Anterior cingulate cortex (tissue), 58 donors: ENCODE results near the gene EXTL1.
"Not testable (repeated sequence)": the region's sequence is repeated elsewhere in the genome, so short reads cannot be mapped to it uniquely, and the experiment has no call there.

Experiments
- DNase-seq, 58 donors: peaks; one replicate each; lab custom pipeline; 2025; lab: John Stamatoyannopoulos, UW

Gene EXTL1, protein sequence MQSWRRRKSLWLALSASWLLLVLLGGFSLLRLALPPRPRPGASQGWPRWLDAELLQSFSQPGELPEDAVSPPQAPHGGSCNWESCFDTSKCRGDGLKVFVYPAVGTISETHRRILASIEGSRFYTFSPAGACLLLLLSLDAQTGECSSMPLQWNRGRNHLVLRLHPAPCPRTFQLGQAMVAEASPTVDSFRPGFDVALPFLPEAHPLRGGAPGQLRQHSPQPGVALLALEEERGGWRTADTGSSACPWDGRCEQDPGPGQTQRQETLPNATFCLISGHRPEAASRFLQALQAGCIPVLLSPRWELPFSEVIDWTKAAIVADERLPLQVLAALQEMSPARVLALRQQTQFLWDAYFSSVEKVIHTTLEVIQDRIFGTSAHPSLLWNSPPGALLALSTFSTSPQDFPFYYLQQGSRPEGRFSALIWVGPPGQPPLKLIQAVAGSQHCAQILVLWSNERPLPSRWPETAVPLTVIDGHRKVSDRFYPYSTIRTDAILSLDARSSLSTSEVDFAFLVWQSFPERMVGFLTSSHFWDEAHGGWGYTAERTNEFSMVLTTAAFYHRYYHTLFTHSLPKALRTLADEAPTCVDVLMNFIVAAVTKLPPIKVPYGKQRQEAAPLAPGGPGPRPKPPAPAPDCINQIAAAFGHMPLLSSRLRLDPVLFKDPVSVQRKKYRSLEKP

DNA sequence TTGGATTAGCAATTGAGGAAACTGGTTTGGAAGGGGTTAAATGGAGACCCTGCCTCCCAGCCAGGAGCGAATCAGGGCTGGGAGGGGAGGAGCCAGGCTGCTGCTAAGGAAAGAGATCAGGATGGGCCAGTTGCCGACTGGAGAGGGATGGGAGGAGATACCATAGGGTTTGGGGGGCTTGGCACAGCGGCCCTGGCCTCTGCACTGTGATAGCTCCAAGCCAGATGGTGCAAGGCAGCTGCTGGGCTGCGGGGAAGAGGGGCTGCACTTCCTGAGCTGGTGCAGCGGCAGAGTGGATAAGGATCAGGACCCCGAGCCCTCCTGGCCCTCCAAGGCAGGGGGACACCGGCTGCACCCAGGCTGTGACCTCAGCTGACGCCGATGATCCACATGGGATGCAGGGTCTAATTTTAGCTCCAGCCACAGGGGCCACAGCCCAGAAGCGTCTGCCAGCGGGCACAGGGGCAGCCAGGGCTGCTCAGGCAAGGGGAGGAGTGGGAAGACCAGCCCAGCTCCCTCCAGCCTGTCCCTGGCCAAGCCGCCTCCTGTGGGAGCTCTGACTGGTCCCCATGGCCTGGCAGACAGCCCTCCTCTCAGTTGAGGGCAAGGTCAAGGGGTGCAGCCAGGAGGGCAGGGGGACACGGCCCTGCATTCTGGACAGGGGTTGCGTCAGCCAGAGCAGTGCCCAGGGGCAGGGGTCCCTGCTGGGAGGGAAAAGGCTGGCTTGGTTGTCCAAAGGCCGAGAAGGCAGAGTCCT lies at the start of gene EXTL1:
Gene EXTL1 (plus strand): TSS at position 129 of the 757 bp plus-strand sequence. CDS start 872 bp downstream, outside the sequence.
- DNase-seq: peak in 48 of 58 donors; percentile 21 to 86 (median 58)

DNA sequence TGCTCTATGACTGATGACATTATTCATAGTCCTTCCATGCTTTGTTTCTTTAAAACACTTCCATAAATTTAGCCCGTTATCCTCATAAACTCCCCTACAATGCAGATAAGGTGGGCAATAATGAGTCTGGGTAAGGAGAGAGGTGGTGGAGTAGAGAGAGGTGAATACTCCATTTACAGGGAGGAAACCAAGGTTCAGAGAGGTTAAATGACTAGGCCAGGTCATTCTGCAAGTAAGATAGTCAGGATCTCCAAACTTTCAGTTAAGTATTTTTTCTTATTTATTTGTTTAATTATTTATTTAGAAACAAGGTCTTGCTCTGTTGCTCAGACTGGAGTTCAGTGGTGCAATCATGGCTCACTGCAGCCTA lies 49.8 kb upstream of the EXTL1 start:
- no peak for DNase-seq

DNA sequence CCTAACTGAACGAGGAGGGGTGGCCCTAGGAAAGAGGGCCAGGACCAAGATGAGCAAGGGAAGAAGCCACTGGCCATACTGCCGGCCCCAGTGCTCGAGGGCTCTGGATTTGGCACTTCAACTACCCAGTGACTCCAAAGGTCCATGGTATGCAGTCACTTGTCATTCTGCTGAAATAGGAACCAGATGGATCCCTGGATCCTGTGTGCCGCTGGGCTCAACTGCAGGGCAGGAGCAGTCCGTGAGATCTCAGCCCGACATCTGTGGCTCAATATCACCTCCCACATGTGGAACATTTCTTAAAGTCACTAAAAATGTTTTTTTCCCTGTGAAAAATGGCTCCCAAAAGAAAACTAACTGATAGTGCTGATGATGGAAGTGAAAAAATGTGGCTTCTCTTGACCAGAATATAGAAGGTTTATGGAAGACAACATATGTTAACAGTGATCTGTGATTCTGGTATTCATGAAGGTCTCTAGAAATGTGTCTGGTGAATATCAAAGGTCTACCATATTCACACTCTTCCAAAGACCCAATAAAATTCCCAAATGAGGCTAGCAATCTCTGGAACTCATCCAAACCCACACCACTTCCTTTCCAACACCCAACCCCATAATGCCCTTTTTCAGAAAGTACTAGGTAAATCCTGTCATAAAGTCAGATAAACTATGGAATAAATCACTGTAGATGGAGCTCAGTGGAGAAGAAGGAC lies 47.8 kb upstream of the EXTL1 start:
- no peak for DNase-seq

DNA sequence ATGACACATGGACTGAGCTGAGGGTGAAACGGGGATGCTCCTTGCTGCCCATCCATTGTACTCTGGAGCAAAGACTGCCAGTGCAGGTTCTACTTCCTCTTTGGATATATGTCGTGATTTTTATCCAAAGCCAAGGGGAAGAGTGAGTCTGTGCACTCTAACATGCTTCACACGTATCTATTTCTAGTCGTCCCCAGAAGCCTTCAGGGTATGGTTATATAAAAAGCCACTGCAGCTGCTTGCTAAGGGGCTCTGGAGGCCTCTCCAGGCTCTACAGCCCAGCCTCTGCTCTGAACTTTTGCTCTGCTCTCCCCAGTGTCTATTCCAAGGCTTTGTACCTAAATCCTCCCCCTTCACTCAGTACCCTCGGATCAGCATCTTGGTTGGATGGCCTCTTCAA lies 43.8 kb upstream of the EXTL1 start:
- no peak for DNase-seq

DNA sequence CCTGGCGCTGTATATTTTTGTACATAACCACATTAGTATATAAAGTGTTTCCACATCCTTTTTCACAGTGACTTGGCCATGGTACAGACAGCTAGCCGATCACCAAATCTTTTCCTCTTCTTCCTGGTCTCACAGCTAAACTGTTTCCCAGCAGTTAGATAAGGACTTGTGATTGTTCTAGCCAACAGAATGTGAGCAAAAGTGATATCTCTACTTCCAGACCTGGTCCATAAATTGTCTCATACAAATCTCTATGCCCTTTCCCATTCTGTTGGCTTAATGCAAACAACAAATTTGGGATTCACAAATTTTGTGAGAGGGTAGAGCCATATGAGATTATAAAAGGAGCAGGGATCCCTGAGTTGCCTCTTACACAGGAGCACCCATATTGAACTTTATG lies 43.2 kb upstream of the EXTL1 start:
- no peak for DNase-seq

DNA sequence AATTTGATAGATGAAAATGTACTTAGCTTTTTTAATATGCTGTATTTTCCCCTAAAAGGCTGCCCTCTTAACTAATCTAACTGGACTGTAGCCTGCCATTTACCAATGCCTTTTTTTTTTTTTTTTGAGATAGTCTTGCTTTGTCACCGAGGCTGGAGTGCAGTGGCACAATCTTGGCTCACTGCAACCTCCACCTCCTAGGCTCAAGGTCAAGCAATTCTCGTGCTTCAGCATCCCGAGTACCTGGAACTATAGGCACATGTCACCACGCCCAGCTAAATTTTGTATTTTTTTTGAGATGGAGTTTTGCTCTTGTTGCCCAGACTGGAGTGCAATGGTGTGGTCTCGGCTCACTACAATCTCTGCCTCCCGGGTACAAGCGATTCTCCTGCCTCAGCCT lies 42.4 kb upstream of the EXTL1 start:
- DNase-seq: no peak

DNA sequence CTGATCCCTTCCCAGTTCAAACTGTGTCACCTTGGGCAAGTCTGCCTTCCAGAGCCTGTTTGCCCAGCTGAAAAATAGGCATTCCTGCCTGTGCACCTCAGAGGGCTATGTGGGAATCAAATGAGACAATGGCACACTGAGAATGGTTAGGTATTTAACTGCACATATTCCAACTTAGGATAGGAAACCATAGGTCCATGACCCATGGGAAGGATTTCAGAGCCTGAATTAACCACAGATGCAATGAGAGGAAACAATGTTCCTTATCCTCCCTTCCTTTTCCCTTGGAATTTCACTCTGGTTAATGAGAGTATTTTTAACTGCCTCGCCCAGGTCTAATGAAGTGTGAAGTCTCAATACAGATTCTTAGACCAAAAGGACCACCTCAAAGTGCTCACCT lies 36.4 kb upstream of the EXTL1 start:
- DNase-seq: no peak

DNA sequence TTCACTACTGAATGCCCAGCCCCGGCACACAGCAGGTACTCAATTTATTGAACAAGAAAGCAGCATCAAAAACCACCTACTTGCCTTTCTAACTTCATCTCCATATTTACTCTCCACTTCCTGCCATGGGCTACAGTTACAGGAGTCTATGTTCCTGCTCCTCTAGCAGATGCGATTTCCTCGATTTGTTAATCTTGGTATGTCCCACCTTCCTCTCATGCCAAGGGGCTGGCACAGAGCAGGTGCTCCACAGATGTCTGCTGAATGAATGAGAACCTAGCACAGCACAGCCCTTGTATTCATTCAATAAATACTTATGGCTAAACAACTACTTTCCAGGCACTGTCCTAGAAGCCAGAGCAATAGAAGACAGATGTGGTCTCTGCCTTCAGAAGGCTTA lies 35.9 kb upstream of the EXTL1 start:
- no peak for DNase-seq

DNA sequence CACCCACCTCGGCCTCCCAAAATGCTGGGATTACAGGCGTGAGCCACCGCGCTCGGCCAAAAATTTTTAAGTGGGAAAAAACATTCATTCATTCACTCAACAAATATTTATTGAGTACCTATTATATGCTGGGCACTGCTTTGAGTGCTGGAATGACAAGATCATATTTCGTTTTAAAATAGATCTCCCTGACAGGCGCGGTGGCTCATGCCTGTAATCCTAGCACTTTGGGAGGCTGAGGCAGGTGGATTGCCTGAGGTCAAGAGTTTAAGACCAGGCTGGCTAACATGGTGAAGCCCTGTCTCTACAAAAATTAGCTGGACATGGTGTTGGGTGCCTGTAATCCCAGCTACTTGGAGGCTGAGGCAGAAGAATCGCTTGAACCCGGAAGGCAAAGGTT lies 34.8 kb upstream of the EXTL1 start:
- DNase-seq: not testable (repeated sequence)

DNA sequence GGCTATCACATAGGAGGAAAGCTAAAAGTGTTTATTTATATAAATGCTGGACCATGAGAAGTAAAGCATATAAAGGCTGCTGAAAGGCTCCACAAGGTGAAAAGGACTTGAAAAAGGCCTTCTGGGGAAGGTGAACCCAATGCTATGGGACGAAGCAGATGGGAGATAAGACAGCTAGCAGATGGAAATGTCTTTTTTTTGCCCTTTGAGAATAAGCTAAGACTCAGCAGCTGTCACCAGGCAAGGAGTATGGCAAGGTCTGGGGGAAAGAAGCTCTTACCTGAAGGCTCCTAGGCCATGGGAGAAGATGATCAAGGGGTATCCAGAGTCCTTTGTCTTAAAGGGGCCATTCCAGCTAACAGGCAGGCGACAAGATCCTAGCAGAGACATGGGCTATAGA lies 33.6 kb upstream of the EXTL1 start:
- DNase-seq: no peak

DNA sequence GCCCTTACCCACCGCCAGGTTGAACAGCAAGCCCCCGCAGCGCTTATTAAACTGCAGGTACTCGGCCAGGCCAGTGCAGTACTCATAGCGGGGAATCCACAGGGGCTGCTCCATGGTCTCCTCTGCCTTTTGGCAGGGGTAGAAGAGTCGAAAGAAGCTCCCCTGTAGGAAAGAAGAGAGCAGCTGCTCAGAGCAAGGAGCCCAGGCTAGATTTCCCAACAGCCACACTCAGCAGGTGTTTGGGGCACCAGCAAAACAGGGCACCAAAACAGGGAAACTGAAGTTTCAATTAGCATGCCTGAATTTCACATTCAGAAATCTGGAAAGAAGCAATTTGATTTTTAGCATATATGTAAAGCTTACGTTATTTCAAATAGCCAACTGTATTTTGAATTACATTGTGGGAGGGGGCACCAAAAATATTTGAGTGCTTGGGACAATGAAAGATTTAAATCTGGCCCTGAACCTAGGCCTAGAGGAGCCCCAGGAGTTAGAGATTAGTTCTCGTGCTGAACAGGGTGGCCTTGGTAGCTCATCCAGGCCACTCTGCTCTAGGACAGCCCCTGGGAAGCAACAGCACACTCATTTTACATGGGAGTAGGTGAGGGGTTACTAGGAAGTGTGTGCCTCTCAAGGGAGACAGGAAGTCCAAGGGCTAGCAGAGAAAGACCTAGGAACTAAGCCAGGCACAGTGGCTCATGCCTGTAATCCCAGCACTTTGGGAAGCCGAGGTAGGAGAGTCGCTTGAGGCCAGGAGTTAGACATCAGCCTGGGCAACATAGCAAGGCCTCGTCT lies 31.9 kb upstream of the EXTL1 start:
- no peak for DNase-seq

DNA sequence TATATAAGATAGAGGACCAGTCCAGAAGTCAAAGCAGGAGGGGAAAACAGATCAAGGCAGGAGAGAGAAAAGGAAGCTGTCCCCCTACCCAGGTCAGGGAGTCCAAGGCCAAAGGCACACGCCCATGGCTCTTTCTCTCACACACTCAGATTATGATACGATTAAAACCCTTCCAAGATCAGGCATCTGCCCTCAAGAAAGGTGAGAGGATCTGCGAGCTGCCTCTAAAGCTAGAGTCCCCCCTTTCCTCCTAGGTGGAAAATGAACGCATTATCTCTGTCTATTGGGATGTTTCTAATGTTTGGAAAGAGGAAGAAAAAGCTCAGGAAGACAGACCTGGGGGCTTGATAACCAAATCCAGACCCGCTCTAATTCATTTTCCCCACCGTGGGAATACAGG lies 31.3 kb upstream of the EXTL1 start:
- no peak for DNase-seq

DNA sequence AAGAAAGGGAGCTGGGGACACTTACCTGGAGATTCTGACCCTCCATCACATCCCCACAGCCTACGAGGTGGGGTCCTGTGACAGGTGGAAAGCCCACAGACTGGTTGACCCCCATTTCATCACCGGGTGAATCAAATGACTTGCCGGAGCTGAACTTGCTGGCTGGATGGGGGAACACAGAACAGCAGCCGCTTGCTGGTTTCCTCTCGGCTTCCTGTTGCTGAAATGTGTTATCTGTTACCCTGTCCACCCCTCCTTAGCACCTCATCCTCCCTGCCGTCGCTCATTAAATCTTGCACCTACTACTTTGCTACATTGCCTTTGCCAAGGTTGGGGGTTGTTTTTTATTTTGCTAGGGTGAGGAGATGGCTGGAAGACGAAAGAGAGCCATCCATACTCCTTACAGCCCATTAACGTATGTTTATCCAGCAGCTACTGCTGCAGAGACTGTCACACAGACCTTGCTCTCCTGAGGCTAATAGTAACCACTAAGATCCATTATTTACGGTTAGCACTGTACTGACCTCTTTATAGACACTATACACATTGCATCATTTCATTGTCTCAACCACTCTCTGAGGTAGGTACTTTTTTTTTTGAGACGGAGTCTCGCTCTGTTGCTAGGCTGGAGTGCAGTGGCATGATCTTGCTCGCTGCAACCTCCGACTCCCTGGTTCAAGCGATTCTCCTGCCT lies 30.7 kb upstream of the EXTL1 start:
- DNase-seq: no peak

DNA sequence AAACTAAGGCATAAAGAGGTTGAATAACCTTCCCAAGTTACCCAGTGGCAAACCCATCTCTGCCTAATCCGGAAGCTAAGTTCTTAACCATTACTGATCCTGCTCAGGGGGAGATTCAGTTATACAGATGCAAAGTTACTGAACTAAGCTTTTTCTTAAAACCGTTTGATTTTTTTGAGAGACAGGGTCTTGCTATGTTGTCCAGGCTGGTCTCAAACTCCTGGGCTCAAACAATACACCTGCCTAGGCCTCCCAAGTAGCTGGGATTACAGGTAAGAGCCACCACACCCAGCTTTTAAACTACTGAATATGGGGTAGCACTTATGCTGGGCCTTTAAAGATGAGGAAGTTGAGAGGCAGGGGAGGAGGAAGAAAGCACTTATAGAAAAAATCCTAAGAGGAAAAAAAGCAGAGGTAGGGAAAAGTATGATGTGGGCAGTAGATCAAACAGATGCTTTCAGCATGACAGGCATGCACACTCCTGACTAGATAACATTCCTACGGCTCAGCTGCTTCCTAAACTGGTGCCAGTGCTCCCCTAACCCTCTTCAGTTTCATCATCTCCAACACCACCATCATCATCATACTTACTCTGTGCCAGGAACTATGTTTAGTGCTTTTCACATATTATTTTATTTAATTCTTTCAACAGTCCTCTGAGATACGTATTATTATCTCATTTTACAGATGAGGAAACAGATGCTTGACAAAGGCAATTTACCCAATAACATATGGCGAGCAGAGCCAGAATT lies 29.5 kb upstream of the EXTL1 start:
- no peak for DNase-seq

DNA sequence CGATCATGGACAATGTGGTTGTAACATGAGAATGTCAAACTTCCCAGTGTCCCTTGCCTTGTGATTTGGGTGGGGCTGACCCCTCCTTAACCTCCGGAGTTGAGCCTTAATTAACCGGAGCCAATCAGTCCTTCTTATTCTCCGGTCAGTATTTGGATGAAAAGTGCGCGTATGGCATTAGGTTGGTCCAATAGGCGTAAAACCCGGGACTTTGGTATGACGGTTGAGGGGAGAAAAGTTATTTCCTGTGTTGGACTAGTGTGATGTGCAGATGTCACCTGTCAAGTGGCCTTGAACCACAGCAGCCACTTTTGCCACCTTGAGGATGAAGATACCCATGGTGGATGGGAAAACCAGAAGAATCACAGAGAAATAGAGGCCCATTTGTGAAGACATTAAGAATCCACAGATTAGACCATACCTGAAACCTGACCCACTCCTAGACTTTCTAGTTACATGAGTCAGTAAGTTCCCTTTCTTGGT lies 28.8 kb upstream of the EXTL1 start:
- DNase-seq: no peak

DNA sequence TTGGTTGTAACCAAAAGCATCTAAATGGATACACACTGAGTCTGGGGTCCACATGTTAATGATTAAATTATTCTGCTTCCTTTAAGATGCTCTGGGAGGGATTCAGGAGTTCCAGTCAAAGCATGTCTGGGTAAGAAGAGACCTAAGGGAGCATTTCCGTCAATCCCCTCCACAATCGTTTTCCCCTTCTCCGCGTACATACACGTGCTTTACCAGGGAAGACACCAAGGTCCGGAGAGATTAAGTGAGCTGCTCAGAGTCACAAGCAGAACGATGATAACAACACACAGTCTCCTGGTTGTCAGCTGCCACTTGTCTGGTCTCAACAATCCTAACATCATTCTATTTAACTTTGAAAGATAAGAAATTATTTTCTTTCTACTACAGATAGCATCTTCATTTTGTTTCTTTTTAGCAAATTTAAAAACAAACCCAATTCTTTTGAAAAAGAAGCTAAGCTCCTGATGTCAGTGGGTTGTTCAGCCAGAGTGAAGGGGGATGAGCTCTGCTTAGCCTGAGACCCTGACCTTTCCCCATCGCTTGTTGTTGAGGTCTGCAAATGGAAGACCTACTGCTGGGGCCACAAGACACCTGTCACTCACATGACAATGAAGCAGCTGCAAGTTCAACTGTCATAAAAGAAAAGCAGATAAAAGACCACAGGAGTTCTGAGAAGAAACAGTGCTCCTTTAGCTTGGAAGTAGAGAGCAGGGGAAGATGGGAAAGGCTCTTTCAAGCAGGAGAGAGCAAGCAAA lies 28.2 kb upstream of the EXTL1 start:
- no peak for DNase-seq

DNA sequence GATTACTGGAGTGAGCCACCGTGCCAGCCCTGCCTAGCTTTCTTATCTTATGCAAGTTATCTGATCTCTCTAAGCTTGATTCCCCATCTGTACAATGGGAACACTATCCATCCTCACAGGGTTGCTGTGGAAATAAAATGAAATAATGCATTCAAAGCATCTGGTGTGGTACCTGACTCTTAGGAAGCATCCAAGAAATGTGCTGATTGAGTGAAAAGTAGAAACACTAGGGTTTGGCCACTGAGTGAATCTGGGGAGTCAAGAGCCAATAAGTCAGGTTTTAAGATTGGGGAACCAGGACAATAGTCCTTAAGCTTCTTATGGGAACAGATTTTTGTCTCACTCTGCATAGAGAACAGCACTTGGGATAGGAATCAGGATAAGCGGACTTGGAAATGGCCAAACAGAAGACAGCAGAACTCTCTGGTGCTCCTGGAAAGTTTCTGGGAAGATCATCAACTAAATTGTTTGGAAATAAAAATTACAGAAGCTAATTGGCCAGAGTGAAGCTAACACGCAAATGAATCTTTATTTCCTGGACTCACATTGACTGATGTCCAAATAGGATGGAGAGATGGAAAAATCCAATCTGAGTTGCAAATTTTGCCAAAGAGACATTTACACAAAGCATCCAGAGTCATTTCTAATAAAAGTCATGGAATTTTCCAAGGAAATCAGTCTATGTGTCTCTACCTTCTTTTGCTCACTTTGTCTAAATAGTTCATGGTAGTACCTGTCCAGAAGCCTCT lies 27.0 kb upstream of the EXTL1 start:
- DNase-seq: no peak
